GM12891 (cell line): ENCODE measurements around the gene GAREM1.

Experiments
- POLR2AphosphoS5 ChIP-seq: IDR thresholded peaks from 2 replicates; pipeline ENCODE4 v1.6.1; 2011; ENCODE audit warnings: low read depth, low read length, control low read depth
- POU2F2 ChIP-seq: IDR thresholded peaks from 2 replicates; pipeline ENCODE4 v1.6.1; 2011; ENCODE audit warnings: low read depth, mild to moderate bottlenecking, control low read depth, low read length, moderate library complexity

DNA sequence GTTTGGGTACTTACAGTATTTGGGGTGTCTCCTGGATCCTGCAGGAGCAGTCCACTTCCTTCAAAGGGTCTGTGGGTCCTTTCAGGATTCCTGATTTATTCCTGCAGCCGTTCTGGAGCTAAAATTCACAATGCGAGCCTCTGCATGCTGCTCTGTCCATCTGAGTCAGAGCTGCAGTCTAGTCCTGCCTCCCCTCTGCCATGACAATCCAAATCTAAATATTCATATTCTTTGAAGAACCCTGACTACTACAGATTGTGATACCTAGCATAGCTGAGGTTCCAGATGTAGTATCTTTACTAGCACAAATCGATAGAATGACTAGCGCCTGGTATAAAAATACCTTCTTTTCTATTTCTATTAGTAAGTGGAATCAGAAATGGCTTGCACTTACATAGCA, 31.3 kb upstream of the GAREM1 start:
- TF ChIP-seq POU2F2 = no peak
- TF ChIP-seq POLR2AphosphoS5 = no peak
